H9 (cell line): ENCODE results near the gene MGAT5. TPM values are rescaled to one million over a fixed set of nuclear protein-coding genes. Genes with fewer than 3 reads are reported as not detected.

ENCODE experiments used
- DNase-seq: peaks from one replicate; pipeline ENCODE4 v3.0.0-alpha.2; 2017
- H2AFZ ChIP-seq: one replicate; pipeline ENCODE4 v1.6.1; 2013; ENCODE audit warnings: mild to moderate bottlenecking, low read length, control low read depth, moderate library complexity
- H2AK5ac ChIP-seq: 2 replicates; pipeline ENCODE4 v1.6.1; 2013; ENCODE audit warnings: low read length, control low read depth, mixed read lengths; ENCODE audit not compliant: insufficient read length
- H2BK120ac ChIP-seq: one replicate; pipeline ENCODE4 v1.6.1; 2013; ENCODE audit warnings: low read depth, mild to moderate bottlenecking, low read length, control low read depth, inconsistent platforms; ENCODE audit not compliant: poor library complexity, severe bottlenecking
- H2BK12ac ChIP-seq: 2 replicates; pipeline ENCODE4 v1.6.1; 2013; ENCODE audit warnings: low read length, control low read depth, mixed read lengths, low read depth; ENCODE audit not compliant: insufficient read length
- H2BK15ac ChIP-seq: 2 replicates; pipeline ENCODE4 v1.6.1; 2013; ENCODE audit warnings: low read depth, low read length, control low read depth
- H2BK20ac ChIP-seq: one replicate; pipeline ENCODE4 v1.6.1; 2013; ENCODE audit warnings: low read depth, mild to moderate bottlenecking, low read length, control low read depth, inconsistent platforms; ENCODE audit not compliant: poor library complexity, severe bottlenecking
- H2BK5ac ChIP-seq: 2 replicates; pipeline ENCODE4 v1.6.1; 2013; ENCODE audit warnings: low read length, control low read depth, mixed read lengths; ENCODE audit not compliant: insufficient read length
- H3K14ac ChIP-seq: 2 replicates; pipeline ENCODE4 v1.6.1; 2013; ENCODE audit warnings: low read length, control low read depth; ENCODE audit not compliant: insufficient read depth
- H3K18ac ChIP-seq: 2 replicates; pipeline ENCODE4 v1.6.1; 2013; ENCODE audit warnings: low read depth, mild to moderate bottlenecking, mixed read lengths, low read length, control low read depth; ENCODE audit not compliant: insufficient read length
- H3K23ac ChIP-seq: 2 replicates; pipeline ENCODE4 v1.6.1; 2013; ENCODE audit warnings: low read length, control low read depth, mixed read lengths, low read depth; ENCODE audit not compliant: insufficient read length
- H3K23me2 ChIP-seq: 2 replicates; pipeline ENCODE4 v1.6.1; 2013; ENCODE audit warnings: low read depth, mild to moderate bottlenecking, mixed read lengths, low read length, control low read depth; ENCODE audit not compliant: insufficient read length, poor library complexity, severe bottlenecking
- H3K27ac ChIP-seq: 2 replicates; pipeline ENCODE4 v1.5.1; 2013; ENCODE audit warnings: low read length, control low read depth, mixed read lengths, low read depth; ENCODE audit not compliant: insufficient read length
- H3K27me3 ChIP-seq: 2 replicates; pipeline ENCODE4 v1.6.1; 2013; ENCODE audit warnings: low read length, control low read depth, inconsistent platforms; ENCODE audit not compliant: insufficient read depth
- H3K4ac ChIP-seq: 2 replicates; pipeline ENCODE4 v1.6.1; 2013; ENCODE audit warnings: low read depth, mild to moderate bottlenecking, control low read depth, inconsistent platforms, low read length, moderate library complexity
- H3K4me1 ChIP-seq: 2 replicates; pipeline ENCODE4 v1.6.1; 2013; ENCODE audit warnings: low read length, control low read depth, inconsistent platforms; ENCODE audit not compliant: insufficient read depth
- H3K4me2 ChIP-seq: 2 replicates; pipeline ENCODE4 v1.6.1; 2013; ENCODE audit warnings: low read length, control low read depth, mixed read lengths; ENCODE audit not compliant: insufficient read length, insufficient read depth
- H3K56ac ChIP-seq: 2 replicates; pipeline ENCODE4 v1.6.1; 2013; ENCODE audit warnings: low read depth, mild to moderate bottlenecking, mixed read lengths, low read length, control low read depth; ENCODE audit not compliant: insufficient read length
- H3K79me1 ChIP-seq: 2 replicates; pipeline ENCODE4 v1.6.1; 2013; ENCODE audit warnings: low read depth, mild to moderate bottlenecking, moderate library complexity, low read length, control low read depth, inconsistent platforms; ENCODE audit not compliant: insufficient read depth, poor library complexity, severe bottlenecking
- H3K79me2 ChIP-seq: 2 replicates; pipeline ENCODE4 v1.6.1; 2013; ENCODE audit warnings: low read length, control low read depth, inconsistent platforms; ENCODE audit not compliant: insufficient read depth
- H3K9ac ChIP-seq: 2 replicates; pipeline ENCODE4 v1.6.1; 2013; ENCODE audit warnings: low read length, control low read depth, mixed read lengths; ENCODE audit not compliant: insufficient read length; ENCODE audit errors: extremely low read depth
- H3K9me3 ChIP-seq: one replicate; pipeline ENCODE4 v1.6.1; 2013; ENCODE audit warnings: low read depth, low read length, inconsistent platforms; ENCODE audit not compliant: control insufficient read depth
- H3T11ph ChIP-seq: one replicate; pipeline ENCODE4 v1.6.1; 2013; ENCODE audit warnings: mild to moderate bottlenecking, low read length, control low read depth, inconsistent platforms
- H4K20me1 ChIP-seq: one replicate; pipeline ENCODE4 v1.6.1; 2013; ENCODE audit not compliant: control insufficient read depth, insufficient read length, insufficient read depth
- H4K5ac ChIP-seq: 2 replicates; pipeline ENCODE4 v1.6.1; 2013; ENCODE audit warnings: low read depth, mild to moderate bottlenecking, mixed read lengths, low read length, control low read depth; ENCODE audit not compliant: insufficient read length
- H4K8ac ChIP-seq: replicated peaks from 2 replicates; pipeline ENCODE4 v1.6.1; 2013; ENCODE audit warnings: low read length, control low read depth, mixed read lengths, low read depth; ENCODE audit not compliant: insufficient read length
- H4K91ac ChIP-seq: 2 replicates; pipeline ENCODE4 v1.6.1; 2013; ENCODE audit warnings: low read depth, mild to moderate bottlenecking, moderate library complexity, mixed read lengths, low read length, control low read depth; ENCODE audit not compliant: insufficient read length
- H3K27ac Mint-ChIP-seq, 3 experiments: 2 replicates in 2 of 3; 3 replicates in 1 of 3; pipeline ENCODE4 v1.8.0; 2020 to 2021; ENCODE audit warnings: mixed read lengths in 3 of 3, mild to moderate bottlenecking in 1 of 3, moderate library complexity in 1 of 3
- H3K27me3 Mint-ChIP-seq: 2 replicates; pipeline ENCODE4 v1.8.0; 2021; ENCODE audit warnings: low read depth, mild to moderate bottlenecking, moderate library complexity, mixed read lengths
- H3K36me3 Mint-ChIP-seq, 3 experiments: 2 replicates in 2 of 3; 3 replicates in 1 of 3; pipeline ENCODE4 v1.8.0; 2020 to 2021; ENCODE audit warnings: low read depth in 3 of 3, mixed read lengths in 3 of 3; ENCODE audit not compliant: insufficient read depth in 1 of 3
- H3K4me1 Mint-ChIP-seq, 2 experiments: 2 replicates each; pipeline ENCODE4 v1.8.0; 2020; ENCODE audit warnings: mixed read lengths in 2 of 2
- H3K4me3 Mint-ChIP-seq, 2 experiments: 2 replicates in 1 of 2; 3 replicates in 1 of 2; pipeline ENCODE4 v1.8.0; 2020 to 2021; ENCODE audit warnings: mild to moderate bottlenecking in 2 of 2, mixed read lengths in 2 of 2, moderate library complexity in 1 of 2
- H3K9me3 Mint-ChIP-seq, 2 experiments: 2 replicates in 1 of 2; 3 replicates in 1 of 2; pipeline ENCODE4 v1.8.0; 2020; ENCODE audit warnings: mild to moderate bottlenecking in 2 of 2, mixed read lengths in 2 of 2, moderate library complexity in 1 of 2
- WGBS: extraction: QIAGEN DNeasy Blood & Tissue Kit; methylation state at CpG from one replicate; pipeline ENCODE4 v1.1.7; 2013; ENCODE audit warnings: missing lambda C conversion rate, low lambda C conversion rate, mixed read lengths; ENCODE audit not compliant: insufficient read length; ENCODE audit errors: extremely low coverage; 5-methylcytosine and 5-hydroxymethylcytosine counted together
- total RNA-seq: library from RNA; stranded (reverse); gene quantifications from 2 replicates; pipeline ENCODE4 v1.2.1, GENCODE V29; 2021
- TF ChIP-seq, protein P1 (sequence below): fragments of 200-600 bp; sonication (generic); conservative IDR thresholded peaks from 3 replicates; pipeline ENCODE4 v1.8.0; 2021; ENCODE audit warnings: antibody characterized with exemption, mild to moderate bottlenecking

Gene MGAT5
- total RNA-seq, 1 experiment from 2014 or later, result 25.7 TPM

DNA sequence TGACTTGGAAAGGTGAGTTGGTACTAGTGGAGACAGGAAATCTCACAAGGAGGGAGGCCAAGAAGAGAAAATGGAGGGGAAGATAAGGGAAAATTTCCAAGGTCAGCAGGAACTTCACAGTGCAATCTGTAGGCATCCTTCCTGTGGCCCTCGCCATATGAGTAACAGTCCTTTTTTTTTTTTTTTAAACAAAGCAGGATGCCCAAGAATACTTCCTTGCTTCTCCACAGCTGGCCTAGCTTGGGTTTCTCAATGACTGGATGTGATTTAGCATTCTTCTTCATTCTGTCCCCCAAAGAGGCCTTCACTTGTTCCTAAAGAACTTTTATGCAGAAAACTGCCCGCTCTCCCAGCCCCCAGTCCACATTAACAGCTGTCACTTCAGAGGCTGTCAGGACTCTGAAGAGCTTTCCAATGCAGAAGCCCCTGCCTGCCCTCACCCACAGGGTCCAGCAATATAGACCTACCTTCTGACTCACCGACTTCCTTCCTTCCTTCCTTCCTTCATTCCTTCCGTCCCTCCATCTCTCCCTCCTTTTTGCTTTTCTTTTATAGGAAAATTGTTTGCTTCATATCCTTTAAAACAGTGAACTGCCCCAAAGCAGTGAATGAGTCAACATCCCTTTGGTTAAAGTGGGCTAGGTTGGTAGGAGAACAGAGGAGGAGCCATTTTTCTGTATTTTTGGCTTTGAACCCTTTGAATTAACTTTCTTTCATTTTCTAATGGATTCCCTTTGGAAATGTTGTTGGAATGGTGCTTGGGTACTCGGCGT lies 172.0 kb downstream of the MGAT5 start:
- Histone ChIP-seq H3T11ph (no peak overlapping the region), H2AFZ (no peak overlapping the region), H2BK120ac (no peak overlapping the region), H2BK5ac (no peak overlapping the region), H3K18ac (no peak overlapping the region), H3K79me2 (no peaks in the 10 kb centered on the region), H3K56ac (no peak overlapping the region), H3K14ac (no peak overlapping the region), H2AK5ac (no peak overlapping the region), H3K4ac (no peak overlapping the region), H4K8ac (no peak overlapping the region), H2BK20ac (no peak overlapping the region), H3K79me1 (no peaks in the 10 kb centered on the region), H3K4me1 (no peaks in the 10 kb centered on the region), H3K9ac (no peak overlapping the region), H4K91ac (no peak overlapping the region), H2BK12ac (no peak overlapping the region), H2BK15ac (no peak overlapping the region), H4K5ac (no peak overlapping the region), H4K20me1 (no peaks in the 10 kb centered on the region), H3K23me2 (no peaks in the 10 kb centered on the region), H3K9me3 (no peaks in the 10 kb centered on the region), H3K27me3 (peaks cover 4% of the 10 kb centered on the region; the same call in 1 of the 2 replicates), H3K4me2 (no peak overlapping the region), H3K27ac (no peak overlapping the region), H3K23ac (no peak overlapping the region)
- Mint-ChIP-seq H3K4me3 (no peak overlapping the region), H3K4me1 (peaks cover 1 to 3% of the 10 kb centered on the region in 2 experiments), H3K9me3 (no peaks in the 10 kb centered on the region), H3K36me3 (peaks cover 0 to 27% (median 4%) of the 10 kb centered on the region in 3 experiments; a peak in 5 of 7 replicates), H3K27ac (no peak overlapping the region; a peak in 1 of 7 replicates), H3K27me3 (peaks cover 36% of the 10 kb centered on the region)
- no peak for DNase-seq
- WGBS, result no CpG with 5 or more reads among the region's 6 CpGs
- TF ChIP-seq, protein P1, sequence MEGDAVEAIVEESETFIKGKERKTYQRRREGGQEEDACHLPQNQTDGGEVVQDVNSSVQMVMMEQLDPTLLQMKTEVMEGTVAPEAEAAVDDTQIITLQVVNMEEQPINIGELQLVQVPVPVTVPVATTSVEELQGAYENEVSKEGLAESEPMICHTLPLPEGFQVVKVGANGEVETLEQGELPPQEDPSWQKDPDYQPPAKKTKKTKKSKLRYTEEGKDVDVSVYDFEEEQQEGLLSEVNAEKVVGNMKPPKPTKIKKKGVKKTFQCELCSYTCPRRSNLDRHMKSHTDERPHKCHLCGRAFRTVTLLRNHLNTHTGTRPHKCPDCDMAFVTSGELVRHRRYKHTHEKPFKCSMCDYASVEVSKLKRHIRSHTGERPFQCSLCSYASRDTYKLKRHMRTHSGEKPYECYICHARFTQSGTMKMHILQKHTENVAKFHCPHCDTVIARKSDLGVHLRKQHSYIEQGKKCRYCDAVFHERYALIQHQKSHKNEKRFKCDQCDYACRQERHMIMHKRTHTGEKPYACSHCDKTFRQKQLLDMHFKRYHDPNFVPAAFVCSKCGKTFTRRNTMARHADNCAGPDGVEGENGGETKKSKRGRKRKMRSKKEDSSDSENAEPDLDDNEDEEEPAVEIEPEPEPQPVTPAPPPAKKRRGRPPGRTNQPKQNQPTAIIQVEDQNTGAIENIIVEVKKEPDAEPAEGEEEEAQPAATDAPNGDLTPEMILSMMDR, result no peak
